GM10248 (cell line): ENCODE measurements around the gene SPX.

Source experiments
- CTCF ChIA-PET: fragments of 300-600 bp; sonication (Branson Sonifier 250); formaldehyde crosslinking; extraction: SDS; loops from one replicate; lab custom pipeline; 2021; ENCODE audit warnings: antibody characterized with exemption; lab: Yijun Ruan, JAX
- POLR2A ChIA-PET: fragments of 350-650 bp; sonication (Branson Sonifier 250); formaldehyde crosslinking; extraction: SDS; loops from one replicate; lab custom pipeline; 2020; ENCODE audit warnings: antibody characterized with exemption; lab: Yijun Ruan, JAX
- DNase-seq: peaks from one replicate; pipeline ENCODE4 v3.0.0; 2012; ENCODE audit errors: extremely low spot score
- CTCF ChIP-seq: IDR thresholded peaks from 2 replicates; pipeline ENCODE4 v1.5.1; 2012; ENCODE audit warnings: mild to moderate bottlenecking, low read depth; ENCODE audit errors: extremely low read depth, missing control alignments, control extremely low read depth

Gene SPX

GRCh38 chr12:21552635-21553328 is 26.7 kb downstream of the SPX start:
- CTCF ChIA-PET: interaction anchor here (1.0 kb wide), 1 partner anchor 9 kb away, joined by 3 read pairs; no protein-coding TSS in a partner anchor
- POLR2A ChIA-PET: no interaction called here
- DNase-seq: no peak
- TF ChIP-seq CTCF: no peak

GRCh38 chr12:21553329-21553675 is 27.2 kb downstream of the SPX start:
- no peak for TF ChIP-seq CTCF
- no peak for DNase-seq

GRCh38 chr12:21558100-21558679 is 32.1 kb downstream of the SPX start:
- DNase-seq: no peak
- no peak for TF ChIP-seq CTCF

More at GRCh38 chr12:21553329-21553675, 27.2 kb downstream of the SPX start:
- ChIA-PET CTCF (interaction anchor here (1.0 kb wide), 1 partner anchor 9 kb away, joined by 3 read pairs; no protein-coding TSS in a partner anchor), POLR2A (no interaction called here)

GRCh38 chr12:21559855-21560569 is 33.9 kb downstream of the SPX start:
- TF ChIP-seq CTCF: no peak
- POLR2A ChIA-PET: interaction anchor here (0.9 kb wide), 1 partner anchor 56 kb away, joined by 3 read pairs; no protein-coding TSS in a partner anchor

More at GRCh38 chr12:21558100-21558679, 32.1 kb downstream of the SPX start:
- CTCF ChIA-PET: interaction anchor here (1.4 to 2.2 kb wide), 2 partner anchors 10 to 17 kb away, joined by 4 to 6 read pairs; no protein-coding TSS in a partner anchor
- POLR2A ChIA-PET: no interaction called here

GRCh38 chr12:21561158-21561557 is 35.1 kb downstream of the SPX start:
- TF ChIP-seq CTCF: no peak
- DNase-seq: no peak
- POLR2A ChIA-PET: no interaction called here
- CTCF ChIA-PET: interaction anchor here (1.2 kb wide), 1 partner anchor 13 kb away, joined by 3 read pairs; no protein-coding TSS in a partner anchor

More at GRCh38 chr12:21559855-21560569, 33.9 kb downstream of the SPX start:
- CTCF ChIA-PET: no interaction called here
- no peak for DNase-seq

- POLR2A ChIA-PET: no interaction called here
- no peak for DNase-seq
- no peak for TF ChIP-seq CTCF
- CTCF ChIA-PET: interaction anchor here (0.9 kb wide), 1 partner anchor 24 kb away, joined by 3 read pairs; no protein-coding TSS in a partner anchor
Measured at GRCh38 chr12:21562859-21563258, 36.8 kb downstream of the SPX start.
